ENCODE data around the gene MGAT5.
A peak's percentile ranks its signal among the peaks of the same experiment; 100 is the strongest.

The MGAT5 gene

GRCh38 chr2:134324430-134324829, 70.6 kb downstream of the MGAT5 start:
- TF ChIP-seq MAX (IDR thresholded peaks at IDR 0.05; ENCODE audit: low read depth, low read length), result no peak
- TF ChIP-seq MYC (IDR thresholded peaks at IDR 0.05; ENCODE audit: low read depth, low read length), result no peak
- TF ChIP-seq CTCF (IDR thresholded peaks at IDR 0.05; ENCODE audit: low read depth, low read length), result no peak
- no peak for TF ChIP-seq POLR2A (IDR thresholded peaks at IDR 0.05; ENCODE audit: extremely low read depth, insufficient read length)
- no peak for DNase-seq (ENCODE audit: low read depth)
- H3K4me3 ChIP-seq (ENCODE audit: low read depth, low read length), result no peak overlapping the region

GRCh38 chr2:134324947-134325346, 71.1 kb downstream of the MGAT5 start:
- peak; percentile 25 for DNase-seq (ENCODE audit: low read depth)
- TF ChIP-seq POLR2A (IDR thresholded peaks at IDR 0.05; ENCODE audit: extremely low read depth, insufficient read length) (no peak), CTCF (IDR thresholded peaks at IDR 0.05; ENCODE audit: low read depth, low read length) (no peak), MAX (IDR thresholded peaks at IDR 0.05; ENCODE audit: low read depth, low read length) (no peak), MYC (IDR thresholded peaks at IDR 0.05; ENCODE audit: low read depth, low read length) (no peak)
- H3K4me3 ChIP-seq (ENCODE audit: low read depth, low read length), result no peak overlapping the region

- no peak for DNase-seq (ENCODE audit: low read depth)
These were observed 71.8 kb downstream of the MGAT5 start for GRCh38 chr2:134325696-134326095.

GRCh38 chr2:134327367-134327766, 73.5 kb downstream of the MGAT5 start:
- no peak for DNase-seq (ENCODE audit: low read depth)
- H3K4me3 ChIP-seq (ENCODE audit: low read depth, low read length), result no peak overlapping the region
- TF ChIP-seq CTCF (IDR thresholded peaks at IDR 0.05; ENCODE audit: low read depth, low read length) (no peak), POLR2A (IDR thresholded peaks at IDR 0.05; ENCODE audit: extremely low read depth, insufficient read length) (no peak), MAX (IDR thresholded peaks at IDR 0.05; ENCODE audit: low read depth, low read length) (no peak), MYC (IDR thresholded peaks at IDR 0.05; ENCODE audit: low read depth, low read length) (no peak)

More at GRCh38 chr2:134325696-134326095, 71.8 kb downstream of the MGAT5 start:
- no peak overlapping the region for H3K4me3 ChIP-seq (ENCODE audit: low read depth, low read length)
- TF ChIP-seq MYC (IDR thresholded peaks at IDR 0.05; ENCODE audit: low read depth, low read length) (no peak), MAX (IDR thresholded peaks at IDR 0.05; ENCODE audit: low read depth, low read length) (no peak), POLR2A (IDR thresholded peaks at IDR 0.05; ENCODE audit: extremely low read depth, insufficient read length) (no peak), CTCF (IDR thresholded peaks at IDR 0.05; ENCODE audit: low read depth, low read length) (no peak)

- no peak for DNase-seq (ENCODE audit: low read depth)
- H3K4me3 ChIP-seq (ENCODE audit: low read depth, low read length), result no peak overlapping the region
- TF ChIP-seq CTCF (IDR thresholded peaks at IDR 0.05; ENCODE audit: low read depth, low read length) (no peak), POLR2A (IDR thresholded peaks at IDR 0.05; ENCODE audit: extremely low read depth, insufficient read length) (no peak), MYC (IDR thresholded peaks at IDR 0.05; ENCODE audit: low read depth, low read length) (no peak), MAX (IDR thresholded peaks at IDR 0.05; ENCODE audit: low read depth, low read length) (no peak)
These were observed 77.2 kb downstream of the MGAT5 start for GRCh38 chr2:134331081-134331480.

All from NB4 (cell line).